K562 (cell line): ENCODE results near the gene ADARB2.

ENCODE experiments used
- ATF4 ChIP-seq: fragments of 450-650 bp; formaldehyde crosslinking; IDR thresholded peaks from 2 replicates; pipeline ENCODE4 v1.4.0; 2022; ENCODE audit warnings: mild to moderate bottlenecking, moderate library complexity
- JUN ChIP-seq, 2 experiments: sonication (generic) in 1 of 2; formaldehyde crosslinking in 1 of 2; IDR thresholded peaks; 2 replicates each; pipeline versions ENCODE4 v1.6.1 to v1.8.0; 2012 to 2022; ENCODE audit warnings: borderline replicate concordance in 2 of 2, mild to moderate bottlenecking in 2 of 2, improper control_type of control experiment in 1 of 2, low read depth in 1 of 2, low read length in 1 of 2, missing genetic modification reagents in 1 of 2
- NFRKB ChIP-seq: fragments of 450-650 bp; IDR thresholded peaks from 2 replicates; pipeline ENCODE4 v1.6.1; 2016; ENCODE audit warnings: low read depth
- REST ChIP-seq, 2 experiments: fragments of 450-650 bp; formaldehyde crosslinking in 1 of 2; IDR thresholded peaks; 2 replicates each; pipeline versions ENCODE4 v1.4.0 to v1.6.1; 2014 to 2020; ENCODE audit warnings: mild to moderate bottlenecking in 2 of 2, borderline replicate concordance in 1 of 2, low read depth in 1 of 2
- ZBTB1 ChIP-seq: sonication (generic); formaldehyde crosslinking; IDR thresholded peaks from 2 replicates; pipeline ENCODE4 v1.8.1; 2023; ENCODE audit warnings: missing genetic modification reagents, low read depth, mild to moderate bottlenecking, borderline replicate concordance
- ZFP1 ChIP-seq: fragments of 450-650 bp; formaldehyde crosslinking; IDR thresholded peaks from 2 replicates; pipeline ENCODE4 v1.4.0; 2020; ENCODE audit warnings: mild to moderate bottlenecking, mixed read lengths
- ZNF121 ChIP-seq: sonication (generic); formaldehyde crosslinking; conservative IDR thresholded peaks from 2 replicates; pipeline ENCODE4 v1.8.0; 2022; ENCODE audit warnings: missing genetic modification reagents

- TF ChIP-seq NFRKB (no peak), ZNF121 (CRISPR knock-in tag) (no peak), ZFP1 (CRISPR knock-in tag) (no peak), ATF4 (CRISPR knock-in tag) (no peak), JUN (IDR thresholded peaks at IDR 0.05; ENCODE audit: borderline replicate concordance, low read depth, low read length) (no peak), JUN (CRISPR knock-in tag; IDR thresholded peaks at IDR 0.05; ENCODE audit: borderline replicate concordance) (no peak), ZBTB1 (no peak), REST (IDR thresholded peaks at IDR 0.05; ENCODE audit: borderline replicate concordance) (no peak), REST (CRISPR knock-in tag; IDR thresholded peaks at IDR 0.05; ENCODE audit: low read depth) (no peak)
Measured at GRCh38 chr10:1776127-1776662, 38.9 kb upstream of the ADARB2 start.
